ENCODE results near the gene RAPGEFL1. TPM values are rescaled to one million over a fixed set of nuclear protein-coding genes. Genes with fewer than 3 reads are reported as not detected.

Gene RAPGEFL1
- total RNA-seq, 2 donors from 2014 or later: 14.2 to 25.1 TPM

DNA sequence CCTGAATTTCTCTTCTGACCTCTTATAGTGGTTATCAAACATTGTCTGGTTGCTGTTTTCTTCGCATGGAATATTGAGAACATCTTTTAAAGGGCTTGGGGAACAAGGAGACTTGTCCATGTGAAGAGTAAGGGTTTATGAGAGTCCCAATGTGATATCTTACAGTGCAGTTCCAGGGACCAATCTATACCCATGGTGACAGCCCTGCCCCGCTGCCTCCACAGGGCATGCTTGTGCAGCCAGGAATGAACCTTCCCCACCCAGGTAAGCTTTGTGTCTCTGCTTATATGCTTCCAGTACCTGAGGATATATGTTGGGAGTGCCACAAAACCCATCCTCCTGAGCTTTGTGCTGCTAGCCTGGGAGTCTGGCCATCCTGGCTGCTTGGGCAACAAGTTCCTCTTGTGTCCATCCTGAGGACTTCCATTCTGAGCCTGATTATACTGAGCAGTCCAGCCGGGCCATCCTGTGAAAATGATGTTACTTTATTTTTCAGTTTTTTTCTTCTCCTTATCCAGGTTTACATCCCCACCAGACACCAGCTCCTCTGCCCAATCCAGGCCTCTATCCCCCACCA, 9.5 kb upstream of the RAPGEFL1 start:
- Histone ChIP-seq H3K9me3 (no peaks in the 10 kb centered on the region), H3K36me3 (peaks cover 15 to 31% of the 10 kb centered on the region in 2 donors), H3K4me3 (no peak overlapping the region), H3K4me1 (replicated peaks) (no peaks in the 10 kb centered on the region), H3K27me3 (replicated peaks; ENCODE audit: insufficient read depth) (no peaks in the 10 kb centered on the region), H3K27ac (peak overlapping the region; percentile 42 to 56)
- DNase-seq (ENCODE audit: low spot score): no peak
- intact Hi-C loops (cut with DNase I): loop anchor here (2.0 to 5.0 kb wide), 3 partner anchors 55 to 155 kb away; partner anchors contain the start of gene THRA
- WGBS: 86% methylated on average over 3 of the region's 3 CpGs
- TF ChIP-seq POLR2AphosphoS5 (IDR thresholded peaks at IDR 0.05): no peak
- TF ChIP-seq, protein P1, sequence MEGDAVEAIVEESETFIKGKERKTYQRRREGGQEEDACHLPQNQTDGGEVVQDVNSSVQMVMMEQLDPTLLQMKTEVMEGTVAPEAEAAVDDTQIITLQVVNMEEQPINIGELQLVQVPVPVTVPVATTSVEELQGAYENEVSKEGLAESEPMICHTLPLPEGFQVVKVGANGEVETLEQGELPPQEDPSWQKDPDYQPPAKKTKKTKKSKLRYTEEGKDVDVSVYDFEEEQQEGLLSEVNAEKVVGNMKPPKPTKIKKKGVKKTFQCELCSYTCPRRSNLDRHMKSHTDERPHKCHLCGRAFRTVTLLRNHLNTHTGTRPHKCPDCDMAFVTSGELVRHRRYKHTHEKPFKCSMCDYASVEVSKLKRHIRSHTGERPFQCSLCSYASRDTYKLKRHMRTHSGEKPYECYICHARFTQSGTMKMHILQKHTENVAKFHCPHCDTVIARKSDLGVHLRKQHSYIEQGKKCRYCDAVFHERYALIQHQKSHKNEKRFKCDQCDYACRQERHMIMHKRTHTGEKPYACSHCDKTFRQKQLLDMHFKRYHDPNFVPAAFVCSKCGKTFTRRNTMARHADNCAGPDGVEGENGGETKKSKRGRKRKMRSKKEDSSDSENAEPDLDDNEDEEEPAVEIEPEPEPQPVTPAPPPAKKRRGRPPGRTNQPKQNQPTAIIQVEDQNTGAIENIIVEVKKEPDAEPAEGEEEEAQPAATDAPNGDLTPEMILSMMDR (IDR thresholded peaks at IDR 0.05): no peak
- no peak for TF ChIP-seq POLR2A (IDR thresholded peaks at IDR 0.05)

DNA sequence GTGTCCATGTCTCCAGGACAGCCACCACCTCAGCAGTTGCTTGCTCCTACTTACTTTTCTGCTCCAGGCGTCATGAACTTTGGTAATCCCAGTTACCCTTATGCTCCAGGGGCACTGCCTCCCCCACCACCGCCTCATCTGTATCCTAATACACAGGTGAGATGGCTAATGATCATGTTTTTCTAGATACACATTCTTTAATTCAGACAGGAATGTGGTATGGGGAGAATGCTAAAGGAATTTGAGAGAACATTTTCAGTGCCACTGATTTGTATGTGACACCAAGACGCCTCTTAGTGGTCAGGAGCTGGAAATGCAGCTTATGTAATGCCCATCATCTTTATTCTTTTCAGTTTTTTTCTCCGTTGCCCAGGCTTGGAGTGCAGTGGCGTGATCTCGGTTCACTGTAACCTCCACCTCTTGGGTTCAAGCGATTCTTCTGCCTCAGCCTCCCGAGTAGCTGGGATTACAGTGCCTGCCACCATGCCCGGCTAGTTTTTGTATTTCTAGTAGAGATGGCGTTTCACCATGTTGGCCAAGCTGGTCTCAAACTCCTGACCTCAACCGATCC, 8.9 kb upstream of the RAPGEFL1 start:
- Histone ChIP-seq H3K4me3 (no peak overlapping the region), H3K27ac (peak overlapping the region; percentile 42 to 56), H3K27me3 (replicated peaks; ENCODE audit: insufficient read depth) (no peaks in the 10 kb centered on the region), H3K9me3 (no peaks in the 10 kb centered on the region), H3K36me3 (peaks cover 11 to 26% of the 10 kb centered on the region in 2 donors), H3K4me1 (replicated peaks) (no peaks in the 10 kb centered on the region)
- peak; percentile 36 for DNase-seq (ENCODE audit: low spot score)
- intact Hi-C loops (cut with DNase I): loop anchor here (2.0 to 5.0 kb wide), 3 partner anchors 56 to 156 kb away; partner anchors contain the start of gene THRA
- WGBS: 32% methylated on average over 11 of the region's 11 CpGs
- TF ChIP-seq POLR2A (IDR thresholded peaks at IDR 0.05) (no peak), POLR2AphosphoS5 (IDR thresholded peaks at IDR 0.05) (peak; percentile 90)
- TF ChIP-seq, protein P1 (IDR thresholded peaks at IDR 0.05): peak; percentile 43 to 95 (median 86)

DNA sequence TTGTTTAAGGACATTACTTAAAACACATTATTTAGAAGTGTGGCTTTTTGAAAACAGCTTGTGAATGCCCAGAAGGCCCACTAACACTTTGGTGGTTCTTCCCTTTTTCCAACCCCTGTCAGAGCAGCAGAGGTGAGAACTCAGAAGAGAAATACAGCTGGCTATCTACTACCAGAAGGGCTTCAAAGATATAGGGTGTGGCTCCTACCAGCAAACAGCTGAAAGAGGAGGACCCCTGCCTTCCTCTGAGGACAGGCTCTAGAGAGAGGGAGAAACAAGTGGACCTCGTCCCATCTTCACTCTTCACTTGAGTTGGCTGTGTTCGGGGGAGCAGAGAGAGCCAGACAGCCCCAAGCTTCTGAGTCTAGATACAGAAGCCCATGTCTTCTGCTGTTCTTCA, 6.9 kb upstream of the RAPGEFL1 start:
- TF ChIP-seq POLR2AphosphoS5 (IDR thresholded peaks at IDR 0.05): no peak
- no peak for TF ChIP-seq POLR2A (IDR thresholded peaks at IDR 0.05)
- TF ChIP-seq, protein P1 (IDR thresholded peaks at IDR 0.05): no peak
- H3K36me3 ChIP-seq: peaks cover 0 to 18% of the 10 kb centered on the region in 2 donors
- no peaks in the 10 kb centered on the region for H3K9me3 ChIP-seq
- no peaks in the 10 kb centered on the region for H3K4me1 ChIP-seq (replicated peaks)
- intact Hi-C loops (cut with DNase I): no loop called here
- H3K27ac ChIP-seq: no peak overlapping the region
- DNase-seq (ENCODE audit: low spot score): no peak
- H3K4me3 ChIP-seq: no peak overlapping the region
- 91% methylated on average over 2 of the region's 2 CpGs for WGBS
- H3K27me3 ChIP-seq (replicated peaks; ENCODE audit: insufficient read depth): no peaks in the 10 kb centered on the region

DNA sequence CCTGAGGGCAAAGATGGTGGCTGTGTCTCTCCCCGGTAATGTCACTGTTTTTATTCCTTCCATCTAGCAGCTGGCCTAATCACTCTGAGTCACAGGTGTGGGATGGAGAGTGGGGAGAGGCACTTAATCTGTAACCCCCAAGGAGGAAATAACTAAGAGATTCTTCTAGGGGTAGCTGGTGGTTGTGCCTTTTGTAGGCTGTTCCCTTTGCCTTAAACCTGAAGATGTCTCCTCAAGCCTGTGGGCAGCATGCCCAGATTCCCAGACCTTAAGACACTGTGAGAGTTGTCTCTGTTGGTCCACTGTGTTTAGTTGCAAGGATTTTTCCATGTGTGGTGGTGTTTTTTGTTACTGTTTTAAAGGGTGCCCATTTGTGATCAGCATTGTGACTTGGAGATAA, 5.5 kb upstream of the RAPGEFL1 start:
- intact Hi-C loops (cut with DNase I): no loop called here

More for the DNA sequence above, 5.5 kb upstream of the RAPGEFL1 start:
- Histone ChIP-seq H3K27ac (no peak overlapping the region), H3K4me3 (no peak overlapping the region), H3K9me3 (no peaks in the 10 kb centered on the region), H3K4me1 (replicated peaks) (peaks cover 3% of the 10 kb centered on the region), H3K36me3 (peaks cover 0 to 18% of the 10 kb centered on the region in 2 donors), H3K27me3 (replicated peaks; ENCODE audit: insufficient read depth) (no peaks in the 10 kb centered on the region)
- no peak for DNase-seq (ENCODE audit: low spot score)
- TF ChIP-seq POLR2AphosphoS5 (IDR thresholded peaks at IDR 0.05) (no peak), POLR2A (IDR thresholded peaks at IDR 0.05) (no peak)
- TF ChIP-seq, protein P1 (IDR thresholded peaks at IDR 0.05): no peak
- WGBS: 76% methylated on average over 1 of the region's 1 CpG
